Aorta (tissue), 5 donors: Measurements from ENCODE around the gene ARHGAP44. TPM values are rescaled to one million over a fixed set of nuclear protein-coding genes. Genes with fewer than 3 reads are reported as not detected.
A peak's percentile ranks its signal among the peaks of the same experiment; 100 is the strongest.

Experiments
- ATAC-seq: fragments of 200-7000 bp; cut with Tn5 transposase; one replicate; pipeline ENCODE4 v1.9.1; 2022; ENCODE audit warnings: moderate library complexity; ENCODE audit not compliant: low FRiP score
- DNase-seq, 2 donors: peaks; one replicate each; pipeline ENCODE4 v3.0.0-alpha.2; 2020
- H3K27ac ChIP-seq, 2 donors: one replicate each; pipeline ENCODE4 v1.5.1; 2013; ENCODE audit warnings: low read length in 2 of 2, mild to moderate bottlenecking in 2 of 2, moderate library complexity in 2 of 2, control low read depth in 1 of 2, inconsistent platforms in 1 of 2, low read depth in 1 of 2
- H3K27me3 ChIP-seq, 2 donors: one replicate each; pipeline ENCODE4 v1.6.1; 2013; ENCODE audit warnings: control low read depth in 1 of 2, low read length in 1 of 2, mild to moderate bottlenecking in 1 of 2, moderate library complexity in 1 of 2; ENCODE audit not compliant: insufficient read depth in 2 of 2, control insufficient read depth in 1 of 2
- H3K36me3 ChIP-seq, 2 donors: one replicate each; pipeline ENCODE4 v1.6.1; 2013; ENCODE audit warnings: control low read depth in 1 of 2, low read length in 1 of 2, mild to moderate bottlenecking in 1 of 2; ENCODE audit not compliant: insufficient read depth in 2 of 2, control insufficient read depth in 1 of 2
- H3K4me1 ChIP-seq, 2 donors: one replicate each; pipeline ENCODE4 v1.6.1; 2013; ENCODE audit warnings: low read length in 2 of 2, control low read depth in 1 of 2, mild to moderate bottlenecking in 1 of 2, moderate library complexity in 1 of 2; ENCODE audit not compliant: insufficient read depth in 2 of 2, control insufficient read depth in 1 of 2
- H3K4me3 ChIP-seq, 2 donors: one replicate each; pipeline ENCODE4 v1.5.1; 2013; ENCODE audit warnings: low read length in 2 of 2, control low read depth in 1 of 2, mild to moderate bottlenecking in 1 of 2
- H3K9me3 ChIP-seq: one replicate; pipeline ENCODE4 v1.6.1; 2013; ENCODE audit warnings: mild to moderate bottlenecking, low read length; ENCODE audit not compliant: control insufficient read depth
- WGBS, 2 donors: extraction: QIAGEN DNeasy Blood & Tissue Kit; methylation state at CpG; one replicate each; pipeline ENCODE4 v1.1.7; 2013; 5-methylcytosine and 5-hydroxymethylcytosine counted together
- intact Hi-C, 2 donors: fragments of 100-400 bp; cut with DNase I; formaldehyde crosslinking; loops; one replicate each; pipeline versions ENCODE4 v1.14.2 to v1.15.0; 2022
- polyA plus RNA-seq, 2 donors: library from polyadenylated mRNA; stranded (reverse); fragments of 200-250 nt; gene quantifications; one replicate each; pipeline ENCODE4 v1.2.3, GENCODE V29; 2013
- total RNA-seq, 2 donors: library from RNA; stranded (reverse); fragmentation: NEBNext Ultra II Directional; extraction: Animal tissue kit (Norgen Biotek cat#: 25700); gene quantifications; one replicate each; pipeline ENCODE4 v1.2.1, GENCODE V29; 2021
- donor health status: healthy with polysubstance abuse.
- donor health status: Bipolar disorder and iron deficiency.
- donor health status: DM: no; HTN: no; CAD: no.
- donor health status: DM: no; HTN: no; CAD: no.
- donor health status: DM: yes; HTN: yes; CAD: no.

Gene ARHGAP44
- total and polyA plus RNA-seq, 4 donors: 4.3 to 16.8 (median 10.0) TPM

DNA sequence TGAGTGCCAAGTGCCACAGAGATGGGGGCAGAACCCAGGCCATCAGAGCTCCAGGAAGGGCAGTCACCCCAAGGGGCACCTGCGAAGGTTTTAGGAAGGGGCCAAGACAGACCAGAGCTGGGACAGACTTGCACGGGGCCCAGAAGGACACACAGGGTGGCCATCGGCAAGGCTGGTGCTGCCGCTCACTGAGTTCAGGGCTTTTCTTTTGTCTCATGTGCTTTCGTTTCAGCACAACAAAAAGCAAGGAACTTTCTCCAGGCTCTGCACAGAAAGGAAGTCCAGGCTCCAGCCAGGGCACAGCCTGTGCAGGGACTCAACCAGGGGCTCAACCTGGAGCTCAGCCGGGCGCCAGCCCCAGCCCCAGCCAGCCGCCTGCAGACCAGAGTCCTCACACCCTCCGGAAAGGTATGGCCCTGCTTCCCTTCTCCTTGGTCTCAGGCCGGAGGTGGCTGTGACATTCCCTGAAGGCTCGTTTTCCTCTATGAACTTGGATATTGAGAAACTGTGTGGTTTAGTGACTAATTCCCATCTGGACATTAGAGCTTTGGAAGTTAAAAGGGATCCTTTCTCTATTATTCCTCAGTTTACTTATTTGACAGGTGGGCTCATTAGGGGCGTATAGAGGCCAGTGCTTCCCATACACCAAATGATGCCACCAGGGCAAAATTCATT, 190.7 kb downstream of the ARHGAP44 start:
- Histone ChIP-seq H3K27me3 (no peaks in the 10 kb centered on the region), H3K4me1 (no peaks in the 10 kb centered on the region), H3K27ac (no peak overlapping the region), H3K9me3 (no peaks in the 10 kb centered on the region), H3K36me3 (no peaks in the 10 kb centered on the region), H3K4me3 (no peak overlapping the region)
- 90 to 95% methylated on average over 12 of the region's 12 CpGs for WGBS, 2 donors
- no peak for ATAC-seq
- intact Hi-C loops: no loop called here
- DNase-seq: peak in 1 of 2 donors; percentile 25

DNA sequence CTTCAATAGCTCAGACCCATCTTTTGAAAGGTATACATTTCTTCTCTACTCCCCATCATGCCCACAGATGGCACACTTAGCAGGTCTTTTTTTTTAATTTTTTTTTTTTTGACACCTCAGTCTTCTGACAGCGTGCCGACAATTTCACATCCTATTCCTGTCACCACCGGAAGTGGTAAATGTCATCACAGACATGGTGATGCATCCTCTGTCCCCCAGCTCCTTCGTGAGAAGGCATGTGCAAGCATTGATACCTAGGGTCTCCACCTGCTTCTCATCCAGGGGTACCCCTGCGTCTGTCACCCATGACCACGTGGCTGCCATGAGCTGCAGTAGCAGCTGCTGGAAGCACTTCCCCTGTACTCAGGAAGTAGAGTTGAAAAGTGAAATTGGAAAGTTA, 192.9 kb downstream of the ARHGAP44 start:
- Histone ChIP-seq H3K9me3 (no peaks in the 10 kb centered on the region), H3K4me3 (no peak overlapping the region), H3K27ac (no peak overlapping the region), H3K4me1 (peaks cover 0 to 2% of the 10 kb centered on the region in 2 donors), H3K27me3 (no peaks in the 10 kb centered on the region), H3K36me3 (no peaks in the 10 kb centered on the region)
- 91 to 92% methylated on average over 6 of the region's 6 CpGs for WGBS, 2 donors
- ATAC-seq (no peak), DNase-seq (peak in 1 of 2 donors; percentile 38)
- intact Hi-C loops: no loop called here

DNA sequence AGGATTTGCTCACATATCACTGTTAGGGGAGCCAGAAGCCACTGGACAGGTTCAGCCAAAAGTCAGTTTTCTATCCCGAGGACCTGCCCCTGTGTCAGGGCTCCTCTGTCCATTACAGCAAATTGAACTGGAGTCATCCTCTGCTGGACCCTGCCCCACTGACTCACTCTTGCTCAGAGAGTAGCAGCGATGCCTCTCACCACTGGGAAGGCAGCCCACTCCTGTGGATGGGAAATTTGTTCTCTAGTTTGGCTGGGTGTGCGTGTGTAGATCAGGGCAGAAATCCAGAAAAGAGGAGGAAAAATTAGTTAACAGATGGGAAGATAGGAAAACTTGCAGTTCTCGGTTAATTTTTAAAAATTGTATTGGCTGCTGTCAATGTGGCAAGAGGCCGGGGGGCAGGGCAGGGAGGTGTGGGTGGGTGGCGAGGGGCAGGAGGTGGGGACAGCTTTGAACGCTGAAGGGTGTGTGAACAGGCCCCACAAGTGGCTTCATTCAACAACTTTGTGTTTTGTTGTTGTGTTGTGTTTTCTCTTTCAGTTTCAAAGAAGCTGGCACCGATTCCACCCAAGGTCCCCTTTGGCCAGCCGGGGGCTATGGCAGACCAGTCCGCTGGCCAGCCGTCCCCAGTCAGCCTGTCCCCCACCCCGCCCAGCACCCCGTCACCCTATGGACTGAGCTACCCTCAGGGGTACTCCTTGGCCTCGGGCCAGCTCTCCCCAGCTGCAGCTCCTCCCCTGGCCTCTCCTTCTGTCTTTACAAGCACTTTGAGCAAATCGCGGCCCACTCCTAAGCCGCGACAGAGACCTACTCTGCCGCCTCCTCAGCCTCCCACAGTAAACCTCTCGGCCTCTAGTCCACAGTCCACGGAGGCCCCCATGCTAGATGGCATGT, 194.9 kb downstream of the ARHGAP44 start:
- Histone ChIP-seq H3K9me3 (no peaks in the 10 kb centered on the region), H3K4me3 (no peak overlapping the region), H3K27me3 (no peaks in the 10 kb centered on the region), H3K27ac (no peak overlapping the region), H3K36me3 (no peaks in the 10 kb centered on the region), H3K4me1 (peaks cover 0 to 2% of the 10 kb centered on the region in 2 donors)
- peak; percentile 89 for ATAC-seq
- intact Hi-C loops: no loop called here
- DNase-seq: peak; percentile 88 to 90
- WGBS, 2 donors: 66 to 72% methylated on average over 21 of the region's 21 CpGs

DNA sequence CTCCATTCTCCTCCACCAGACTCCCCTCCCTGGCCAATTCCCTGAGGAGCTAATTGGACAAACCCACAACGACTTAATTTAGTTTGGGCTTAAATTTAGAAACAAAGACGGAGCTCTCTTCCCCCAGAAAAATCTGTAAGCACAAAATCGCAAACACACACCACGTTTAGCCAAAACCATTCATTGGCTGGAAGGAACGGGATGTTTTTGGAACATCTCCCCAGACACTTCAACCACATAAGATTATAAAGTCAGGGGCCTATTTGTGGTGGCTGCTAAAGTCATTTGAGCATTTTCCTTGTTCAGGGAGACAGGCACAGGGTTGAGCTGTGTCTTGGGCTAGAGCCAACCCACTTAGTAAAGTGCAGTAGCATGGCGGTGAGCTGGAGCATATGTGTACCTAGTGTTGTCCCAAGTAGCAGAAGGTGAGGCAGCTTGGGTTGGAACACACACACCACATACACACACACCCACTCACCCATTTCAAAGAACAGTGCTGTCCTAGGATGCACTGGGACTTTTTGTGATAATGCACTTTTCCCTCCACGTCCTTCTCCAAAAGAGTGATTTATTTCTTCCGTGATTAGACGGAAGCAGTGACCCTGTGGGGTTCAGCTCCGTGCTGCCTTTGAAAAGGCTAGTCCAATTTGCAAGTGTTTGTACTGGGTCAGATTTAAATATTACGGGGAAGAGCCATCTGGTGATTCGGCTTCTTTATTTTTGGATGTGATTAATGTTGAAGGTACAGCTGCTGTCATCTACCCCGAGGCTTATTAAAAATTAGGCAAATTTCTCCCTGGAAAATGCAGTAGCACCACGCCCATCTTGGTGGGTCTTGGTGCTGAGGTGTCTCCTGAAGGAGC, 196.4 kb downstream of the ARHGAP44 start:
- no peak for ATAC-seq
- WGBS, 2 donors: 31 to 37% methylated on average over 14 of the region's 14 CpGs

GRCh38 chr17:12987120-12987519, 197.8 kb downstream of the ARHGAP44 start:
- H3K9me3 ChIP-seq: no peaks in the 10 kb centered on the region
- DNase-seq (peak in 1 of 2 donors; percentile 60), ATAC-seq (no peak)
- intact Hi-C loops: no loop called here
- H3K27me3 ChIP-seq: no peaks in the 10 kb centered on the region
- WGBS, 2 donors: 62 to 66% methylated on average over 12 of the region's 12 CpGs
- H3K4me3 ChIP-seq: no peak overlapping the region
- H3K4me1 ChIP-seq: peaks cover 0 to 2% of the 10 kb centered on the region in 2 donors
- no peak overlapping the region for H3K27ac ChIP-seq
- peaks cover 0 to 3% of the 10 kb centered on the region in 2 donors for H3K36me3 ChIP-seq

More for the DNA sequence above, 196.4 kb downstream of the ARHGAP44 start:
- Histone ChIP-seq H3K4me3 (no peak overlapping the region), H3K4me1 (peaks cover 0 to 2% of the 10 kb centered on the region in 2 donors), H3K36me3 (peaks cover 0 to 3% of the 10 kb centered on the region in 2 donors), H3K27ac (no peak overlapping the region), H3K27me3 (no peaks in the 10 kb centered on the region), H3K9me3 (no peaks in the 10 kb centered on the region)
- intact Hi-C loops: no loop called here
- peak in 1 of 2 donors; percentile 35 for DNase-seq

DNA sequence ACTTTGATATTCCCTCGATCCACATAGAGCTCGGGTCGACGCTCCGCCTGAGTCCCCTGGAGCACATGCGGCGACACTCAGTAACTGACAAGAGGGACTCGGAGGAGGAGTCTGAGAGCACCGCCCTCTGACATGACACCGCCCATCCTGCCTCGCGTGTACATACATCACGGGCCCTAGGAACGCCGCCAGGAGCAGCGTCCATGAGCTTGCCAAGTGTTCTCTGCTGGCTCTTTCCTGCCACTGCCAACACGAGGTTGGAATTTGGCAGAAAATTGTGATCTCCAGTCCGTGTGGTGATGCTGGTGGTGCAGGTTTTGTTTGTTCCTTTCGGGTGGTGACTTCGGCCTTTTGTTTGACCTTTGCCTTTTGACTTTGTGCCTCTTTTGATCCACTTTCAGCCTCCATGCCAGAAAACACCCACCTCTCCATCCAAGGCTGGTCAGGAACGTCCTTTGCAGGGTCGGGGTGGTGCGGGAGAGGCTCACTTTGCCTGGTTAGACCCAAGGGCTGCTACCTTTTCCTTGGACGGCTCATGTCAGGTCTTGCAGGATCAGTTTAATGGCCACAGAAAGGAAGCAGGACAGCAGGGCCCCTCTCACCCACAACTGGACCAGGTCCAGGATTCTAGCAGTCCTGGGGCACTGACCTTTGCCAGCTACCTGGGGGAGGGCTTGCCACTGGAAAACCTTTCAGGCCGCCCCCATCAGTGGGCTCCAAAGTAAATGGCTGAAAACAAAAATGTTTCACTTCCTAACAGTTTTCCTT, 200.9 kb downstream of the ARHGAP44 start:
- Histone ChIP-seq H3K27me3 (no peaks in the 10 kb centered on the region), H3K27ac (no peak overlapping the region), H3K9me3 (no peaks in the 10 kb centered on the region), H3K4me1 (peaks cover 0 to 2% of the 10 kb centered on the region in 2 donors), H3K4me3 (no peak overlapping the region), H3K36me3 (peaks cover 0 to 15% of the 10 kb centered on the region in 2 donors)
- WGBS, 2 donors: 82 to 83% methylated on average over 25 of the region's 25 CpGs
- ATAC-seq (no peak), DNase-seq (peak in 1 of 2 donors; percentile 61)
- intact Hi-C loops: no loop called here

DNA sequence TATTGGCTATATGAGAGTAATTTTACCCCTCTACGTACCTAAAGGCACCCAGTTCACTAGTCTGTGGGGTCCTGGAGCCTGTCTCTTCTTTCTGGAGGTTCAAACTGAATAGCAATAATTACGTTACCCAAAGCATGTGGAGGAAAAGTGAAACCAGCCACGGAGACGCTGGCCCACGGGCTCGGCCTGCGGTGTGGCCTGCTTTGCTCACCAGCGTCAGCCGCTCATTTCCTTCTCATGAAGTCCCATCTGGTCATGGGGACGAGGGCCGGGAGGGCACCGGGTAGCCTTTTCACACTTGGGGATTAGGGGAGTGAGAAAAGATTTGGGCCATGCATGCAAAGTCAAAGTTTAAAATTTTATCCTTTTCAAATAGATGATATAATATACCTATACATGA, 201.6 kb downstream of the ARHGAP44 start:
- Histone ChIP-seq H3K9me3 (no peaks in the 10 kb centered on the region), H3K27me3 (no peaks in the 10 kb centered on the region), H3K4me1 (no peaks in the 10 kb centered on the region), H3K27ac (no peak overlapping the region), H3K4me3 (no peak overlapping the region), H3K36me3 (peaks cover 6 to 20% of the 10 kb centered on the region in 2 donors)
- intact Hi-C loops: no loop called here
- DNase-seq (peak in 1 of 2 donors; percentile 63), ATAC-seq (no peak)
- WGBS, 2 donors: 94% methylated on average over 12 of the region's 12 CpGs

DNA sequence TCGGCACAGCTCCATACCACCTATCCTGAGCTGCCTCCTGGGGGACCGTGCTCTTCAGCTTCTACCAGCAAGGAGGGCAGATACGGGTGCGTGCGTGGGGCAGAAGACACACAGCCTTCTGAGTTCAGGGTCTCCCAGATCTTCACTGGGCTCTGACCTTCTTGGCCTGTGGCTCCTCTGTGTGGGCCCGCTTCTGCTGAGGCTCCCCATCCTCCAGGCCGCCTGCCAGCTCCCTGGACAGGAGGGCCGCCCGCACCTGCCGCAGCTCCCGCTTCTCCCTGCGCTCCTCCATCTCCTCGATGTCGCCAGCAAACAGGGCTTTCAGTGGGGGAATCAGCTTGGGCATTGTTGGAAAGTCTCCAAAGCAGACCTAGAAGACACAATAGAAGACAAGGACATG, 203.4 kb downstream of the ARHGAP44 start:
- intact Hi-C loops: no loop called here
- WGBS, 2 donors: 92 to 94% methylated on average over 14 of the region's 14 CpGs
- Histone ChIP-seq H3K9me3 (no peaks in the 10 kb centered on the region), H3K36me3 (peaks cover 6 to 22% of the 10 kb centered on the region in 2 donors), H3K27ac (no peak overlapping the region), H3K4me1 (no peaks in the 10 kb centered on the region), H3K27me3 (no peaks in the 10 kb centered on the region), H3K4me3 (no peak overlapping the region)
- DNase-seq: peak in 1 of 2 donors; percentile 67
- ATAC-seq: no peak
